Left kidney (tissue), 8 donors: Measurements from ENCODE around the gene INO80D. TPM values are rescaled to one million over a fixed set of nuclear protein-coding genes. Genes with fewer than 3 reads are reported as not detected.
"Not testable (repeated sequence)": the region's sequence is repeated elsewhere in the genome, so short reads cannot be mapped to it uniquely, and the experiment has no call there.

Experiments
- DNase-seq: peaks from one replicate; pipeline ENCODE4 v3.0.0-alpha.2; 2013
- long read RNA-seq, 8 donors: transcript quantifications; one replicate each; lab custom pipeline, GENCODE V29; 2026
- polyA plus RNA-seq: library from polyadenylated mRNA; unstranded; fragments of 120-200 nt; gene quantifications from one replicate; pipeline ENCODE4 v1.2.1, GENCODE V29; 2013; ENCODE audit not compliant: insufficient read length

Gene INO80D, protein sequence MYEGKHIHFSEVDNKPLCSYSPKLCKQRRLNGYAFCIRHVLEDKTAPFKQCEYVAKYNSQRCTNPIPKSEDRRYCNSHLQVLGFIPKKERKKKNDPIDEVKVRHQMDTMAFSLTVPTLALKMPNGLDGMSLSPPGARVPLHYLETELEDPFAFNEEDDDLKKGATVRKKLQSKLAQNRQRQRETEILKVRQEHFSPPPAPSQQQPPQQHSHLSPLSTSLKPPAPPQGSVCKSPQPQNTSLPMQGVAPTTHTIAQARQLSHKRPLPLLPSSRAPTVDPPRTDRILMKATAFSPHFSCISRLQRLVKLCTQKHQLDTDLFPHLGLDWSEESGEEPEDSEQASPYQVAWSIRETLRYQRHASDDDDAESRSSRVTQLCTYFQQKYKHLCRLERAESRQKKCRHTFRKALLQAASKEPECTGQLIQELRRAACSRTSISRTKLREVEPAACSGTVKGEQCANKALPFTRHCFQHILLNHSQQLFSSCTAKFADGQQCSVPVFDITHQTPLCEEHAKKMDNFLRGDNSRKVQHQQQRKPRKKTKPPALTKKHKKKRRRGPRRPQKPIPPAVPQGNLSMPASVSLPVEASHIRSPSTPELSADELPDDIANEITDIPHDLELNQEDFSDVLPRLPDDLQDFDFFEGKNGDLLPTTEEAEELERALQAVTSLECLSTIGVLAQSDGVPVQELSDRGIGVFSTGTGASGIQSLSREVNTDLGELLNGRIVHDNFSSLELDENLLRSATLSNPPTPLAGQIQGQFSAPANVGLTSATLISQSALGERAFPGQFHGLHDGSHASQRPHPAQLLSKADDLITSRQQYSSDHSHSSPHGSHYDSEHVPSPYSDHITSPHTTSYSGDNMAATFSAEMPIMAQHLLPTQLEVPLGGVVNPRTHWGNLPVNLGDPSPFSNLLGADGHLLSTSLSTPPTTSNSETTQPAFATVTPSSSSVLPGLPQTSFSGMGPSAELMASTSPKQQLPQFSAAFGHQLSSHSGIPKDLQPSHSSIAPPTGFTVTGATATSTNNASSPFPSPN
- 12.3 TPM for polyA plus RNA-seq
- long read RNA-seq, donor 1 = 0 reads
- long read RNA-seq, donor 2 = 0 reads
- long read RNA-seq, donor 3 = 0 reads
- long read RNA-seq, donor 4 = 0 reads
- long read RNA-seq, donor 5 = 0 reads
- long read RNA-seq, donor 6 = 0 reads
- long read RNA-seq, donor 7 = 0 reads
- long read RNA-seq, donor 8 = 0 reads

DNA sequence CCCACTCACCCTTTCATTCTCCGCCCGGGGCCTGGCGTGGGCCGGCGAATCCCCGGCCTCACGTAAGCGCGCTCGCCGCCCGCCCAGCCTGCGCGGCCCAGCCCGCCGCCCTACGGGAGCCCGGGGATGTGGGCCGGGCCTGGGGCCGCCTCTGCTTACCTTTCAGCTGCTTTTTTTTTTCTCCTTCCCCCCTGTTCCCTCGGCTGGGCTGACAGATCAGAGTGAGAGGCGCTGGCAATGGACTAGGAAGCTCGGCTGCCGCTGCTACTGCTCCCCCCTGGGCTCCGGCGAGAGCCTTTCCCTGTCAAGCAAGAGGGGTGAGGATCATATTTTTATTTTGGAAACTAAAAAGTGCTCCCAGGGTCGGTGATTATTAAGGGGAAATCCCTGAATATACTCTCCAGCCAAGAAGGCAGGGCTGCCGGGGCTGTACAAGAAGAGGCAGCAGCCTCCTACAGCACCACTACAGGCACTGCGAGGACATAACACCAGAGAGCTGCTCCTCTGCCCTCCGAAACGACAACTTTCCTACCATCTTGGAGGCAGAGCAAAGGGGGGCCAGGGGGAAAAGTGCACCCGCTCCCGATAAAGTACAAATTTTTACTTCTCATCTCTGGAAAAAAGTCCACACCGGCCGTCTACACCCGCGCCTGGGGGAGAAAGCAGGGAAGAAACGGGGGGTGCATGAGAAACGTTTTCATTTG is at the start of gene INO80D:
Gene INO80D, minus strand, starts transcription at position 433 of the 704 bp plus-strand sequence. CDS start 23,158 bp downstream, outside the sequence.
- DNase-seq = peak; percentile 82

DNA sequence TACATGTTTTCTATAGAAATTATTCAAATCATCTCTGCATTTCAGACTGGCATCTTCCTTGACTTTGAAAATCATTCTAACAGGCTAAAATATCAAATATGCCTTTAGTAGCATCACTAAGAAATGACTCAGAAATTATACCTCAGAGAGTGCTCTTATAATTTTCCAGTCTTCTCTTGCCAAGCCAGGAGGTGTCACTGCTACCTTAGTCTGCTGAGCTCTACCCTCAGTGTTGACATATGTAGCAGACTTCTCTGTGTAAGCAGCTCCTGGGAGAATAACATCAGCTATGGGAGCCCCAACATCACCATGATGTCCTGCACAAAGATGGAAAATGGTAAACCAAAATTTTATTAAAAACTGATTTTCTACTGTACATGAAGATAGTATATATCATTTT is 41.7 kb upstream of the INO80D start:
- no peak for DNase-seq

DNA sequence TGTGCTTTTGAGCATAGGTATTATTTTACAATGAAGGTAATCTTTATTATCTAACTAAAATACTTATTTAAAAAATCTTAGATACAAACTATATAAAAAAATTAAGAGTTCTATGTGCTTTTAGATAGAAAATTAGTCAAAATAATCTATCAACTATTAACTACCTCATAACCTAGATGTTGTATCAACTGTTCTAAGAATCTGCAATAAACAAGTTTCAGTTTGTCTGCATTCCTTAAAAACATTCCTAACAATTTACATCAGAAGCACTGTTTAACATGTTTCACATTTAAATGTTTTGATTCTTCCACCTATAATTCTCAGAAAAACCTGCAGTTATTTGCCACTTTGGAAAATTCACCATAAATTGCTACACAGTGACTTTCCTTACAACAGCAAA is 39.9 kb upstream of the INO80D start:
- DNase-seq = no peak

DNA sequence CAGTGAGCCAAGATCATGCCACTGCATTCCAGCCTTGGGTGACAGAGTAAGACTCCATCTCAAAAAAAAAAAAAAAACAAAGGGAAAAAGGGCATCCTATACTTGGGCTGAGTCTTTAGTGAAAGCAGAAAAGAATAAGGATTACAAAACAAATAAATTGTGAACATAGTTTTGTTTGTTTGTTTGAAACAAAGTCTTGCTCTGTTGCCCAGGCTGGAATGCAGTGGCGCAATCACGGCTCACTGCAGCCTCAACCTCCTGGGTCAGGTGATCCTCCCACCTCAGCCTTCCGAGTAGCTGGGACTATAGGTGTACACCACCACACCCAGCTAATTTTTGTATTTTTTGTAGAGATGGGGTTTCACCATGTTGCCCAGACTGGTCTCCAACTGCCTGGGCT is 36.6 kb upstream of the INO80D start:
- DNase-seq = not testable (repeated sequence)

DNA sequence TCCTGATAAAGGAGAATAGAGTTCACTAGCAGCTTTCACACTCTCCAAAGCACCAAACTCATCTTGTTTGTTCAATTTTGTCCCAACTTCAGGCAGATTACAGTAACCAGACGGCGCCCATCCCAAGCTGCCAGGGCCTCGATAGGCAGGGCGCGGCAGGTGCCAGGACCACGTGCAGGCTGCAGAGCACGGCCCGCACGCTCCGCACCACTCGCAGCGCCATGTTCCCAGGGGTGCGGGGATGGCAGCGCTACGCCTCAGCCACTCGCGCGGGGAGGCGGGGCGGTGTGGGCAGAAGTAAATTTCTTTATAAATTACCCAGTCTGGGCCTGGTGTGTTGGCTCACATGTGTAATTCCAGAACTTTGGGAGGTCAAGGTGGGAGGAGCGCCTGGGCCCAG is 30.3 kb upstream of the INO80D start:
- no peak for DNase-seq

DNA sequence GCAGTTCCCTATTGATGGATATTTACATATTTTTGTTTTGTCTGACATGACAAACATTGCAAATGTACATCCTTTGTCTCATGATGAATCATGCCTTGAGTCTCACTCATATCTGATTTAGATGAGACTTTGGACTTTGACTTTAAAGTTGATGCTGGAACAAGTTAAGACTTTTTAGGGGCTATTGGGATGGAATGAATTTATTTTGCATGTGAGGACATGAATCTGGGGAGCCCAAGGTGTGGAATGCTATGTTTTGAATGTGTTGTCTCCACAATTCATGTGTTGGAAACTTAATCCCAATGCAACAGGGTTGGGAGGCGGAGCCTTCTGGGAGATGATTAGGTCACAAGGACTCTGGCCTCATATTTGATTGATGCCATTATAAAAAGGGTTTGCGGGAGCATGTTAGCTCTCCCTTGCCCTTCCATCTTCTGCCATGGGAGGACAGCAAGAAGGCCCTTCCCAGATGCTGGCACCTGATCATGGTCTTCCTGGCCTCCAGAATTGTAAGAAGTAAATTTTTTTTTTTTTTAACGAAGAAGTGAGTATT is 29.1 kb upstream of the INO80D start:
- DNase-seq = no peak

DNA sequence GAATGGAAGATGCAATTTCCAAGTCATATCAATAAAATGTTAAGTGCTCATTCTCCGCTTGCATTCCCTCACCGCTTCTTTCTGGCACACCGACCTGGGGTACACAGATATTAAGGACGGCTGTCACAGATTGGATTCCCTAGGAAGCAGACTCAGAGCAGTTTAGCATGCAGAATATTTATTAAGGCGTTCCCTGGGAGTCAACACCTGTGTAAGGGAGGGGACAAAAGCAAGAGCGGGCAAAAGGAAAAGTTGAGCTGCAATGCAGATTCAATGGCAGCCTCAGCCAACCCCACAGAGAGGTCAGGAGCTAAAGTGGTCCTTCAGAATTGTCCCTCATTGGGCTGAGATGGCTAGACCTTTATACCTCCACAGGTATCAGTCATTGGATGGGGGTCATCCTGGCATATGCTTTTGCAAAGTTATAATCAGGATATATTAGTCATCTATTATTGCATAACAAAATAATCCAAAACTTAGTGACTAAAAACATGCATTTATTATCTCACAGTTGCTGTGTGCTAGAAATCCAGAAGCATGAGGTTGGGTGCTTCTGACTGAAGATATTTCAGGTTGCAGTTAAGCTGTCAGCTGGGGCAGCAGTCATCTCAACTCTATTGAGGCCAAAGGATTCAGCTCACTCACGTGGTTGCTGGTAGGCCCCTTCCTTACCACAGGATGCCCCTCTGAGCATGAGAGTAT is 27.0 kb upstream of the INO80D start:
- DNase-seq = no peak

DNA sequence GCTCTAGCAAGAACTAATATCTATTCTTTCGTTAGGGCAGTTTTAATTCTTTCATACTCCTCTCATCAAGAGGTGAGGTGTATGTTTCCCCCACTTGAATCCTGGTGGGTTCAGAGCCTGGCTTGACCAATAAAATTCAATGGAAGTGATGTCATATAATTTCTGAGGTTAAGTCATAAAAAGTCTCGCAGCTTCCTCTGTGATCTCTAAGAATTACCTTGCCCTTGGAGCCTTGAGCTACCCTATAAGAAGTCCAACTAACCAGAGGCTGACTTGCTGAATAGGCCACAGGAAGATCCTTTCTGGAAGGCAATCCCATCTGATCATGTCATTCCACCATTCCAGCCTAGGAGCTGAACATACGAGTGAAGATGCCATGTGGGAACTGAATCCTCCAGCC is 26.1 kb upstream of the INO80D start:
- no peak for DNase-seq

DNA sequence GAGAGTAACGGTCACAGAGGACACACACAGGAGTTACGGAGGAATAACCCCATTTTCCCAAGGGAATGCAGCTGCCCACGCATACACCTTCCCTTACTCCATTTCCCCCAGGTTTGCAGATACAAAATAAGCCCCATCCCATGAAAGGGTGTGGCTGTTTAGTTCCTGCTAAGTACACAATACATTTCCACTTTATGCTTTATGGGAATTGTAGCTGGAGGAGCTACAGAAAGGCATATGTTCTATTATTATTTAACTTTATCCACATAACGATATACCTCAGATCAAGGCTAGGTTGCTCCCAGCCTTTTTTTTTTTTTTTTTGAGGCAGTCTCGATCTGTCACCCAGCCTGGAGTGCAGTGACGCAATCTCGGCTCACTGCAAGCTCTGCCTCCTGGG is 22.7 kb upstream of the INO80D start:
- no peak for DNase-seq

DNA sequence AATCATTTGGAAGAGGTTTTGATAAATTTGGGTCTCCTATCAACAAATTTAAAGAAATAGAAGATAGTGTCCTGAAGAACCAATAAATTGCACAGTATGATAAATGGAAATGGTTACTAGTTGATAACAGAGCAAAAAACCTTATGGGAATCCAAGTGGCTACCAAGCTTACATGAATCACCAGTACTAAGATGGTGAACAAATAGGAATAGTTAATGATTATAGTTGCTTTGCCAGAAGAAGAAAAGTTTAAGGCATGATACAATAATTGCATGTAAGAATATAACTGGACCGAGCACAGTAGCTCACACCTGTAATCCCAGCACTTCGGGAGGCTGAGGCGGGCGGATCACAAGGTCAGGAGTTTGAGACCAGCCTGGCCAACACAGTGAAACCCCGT is 19.6 kb upstream of the INO80D start:
- no peak for DNase-seq

DNA sequence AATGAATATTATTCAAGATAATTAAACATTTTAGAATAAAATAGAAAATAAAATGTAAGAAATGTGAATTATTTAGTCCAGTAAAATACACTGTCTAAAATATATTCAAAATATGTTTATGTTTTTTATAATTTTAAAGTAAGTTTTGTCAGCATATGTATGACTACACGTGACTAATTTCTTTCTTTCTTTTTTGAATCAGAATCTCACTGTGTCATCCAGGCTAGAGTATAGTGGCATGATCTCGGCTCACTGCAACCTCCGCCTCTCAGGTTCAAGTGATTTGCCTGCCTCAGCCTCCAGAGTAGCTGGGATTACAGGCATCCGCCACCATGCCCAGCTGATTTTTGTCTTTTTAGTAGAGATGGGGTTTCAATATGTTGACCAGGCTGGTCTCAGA is 19.1 kb upstream of the INO80D start:
- no peak for DNase-seq

DNA sequence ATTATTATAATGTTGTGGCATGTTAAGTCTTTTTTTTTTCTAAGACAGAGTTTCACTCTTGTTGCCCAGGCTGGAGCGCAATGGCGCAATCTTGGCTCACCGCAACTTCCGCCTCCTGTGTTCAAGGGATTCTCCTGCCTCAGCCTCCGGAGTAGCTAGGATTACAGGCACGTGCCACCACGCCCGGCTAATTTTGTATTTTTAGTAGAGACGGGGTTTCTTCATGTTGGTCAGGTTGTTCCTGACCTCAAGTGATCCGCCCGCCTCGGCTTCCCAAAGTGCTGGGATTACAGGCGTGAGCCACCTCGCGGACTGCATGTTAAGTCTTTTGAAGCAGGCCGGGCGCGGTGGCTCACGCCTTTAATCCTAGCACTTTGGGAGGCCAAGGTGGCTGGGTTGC is 12.9 kb upstream of the INO80D start:
- not testable (repeated sequence) for DNase-seq

DNA sequence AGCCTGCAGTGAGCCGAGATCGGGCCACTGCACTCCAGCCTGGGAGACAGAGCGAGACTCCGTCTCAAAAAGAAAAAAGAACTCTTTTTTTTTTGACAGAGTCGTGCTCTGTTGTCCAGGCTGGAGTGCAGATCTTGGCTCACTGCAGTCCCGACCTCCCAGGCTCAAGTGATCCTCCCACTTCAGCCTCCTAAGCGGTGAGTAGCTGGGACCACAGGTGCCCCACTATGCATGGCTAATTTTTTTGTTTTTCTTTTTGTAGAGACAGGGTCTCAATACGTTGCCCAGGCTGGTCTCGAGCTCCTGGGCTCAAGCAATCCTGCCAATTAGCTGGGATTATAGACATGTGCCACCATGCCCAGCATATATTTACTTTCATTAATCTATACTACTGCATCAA is 12.5 kb upstream of the INO80D start:
- no peak for DNase-seq

DNA sequence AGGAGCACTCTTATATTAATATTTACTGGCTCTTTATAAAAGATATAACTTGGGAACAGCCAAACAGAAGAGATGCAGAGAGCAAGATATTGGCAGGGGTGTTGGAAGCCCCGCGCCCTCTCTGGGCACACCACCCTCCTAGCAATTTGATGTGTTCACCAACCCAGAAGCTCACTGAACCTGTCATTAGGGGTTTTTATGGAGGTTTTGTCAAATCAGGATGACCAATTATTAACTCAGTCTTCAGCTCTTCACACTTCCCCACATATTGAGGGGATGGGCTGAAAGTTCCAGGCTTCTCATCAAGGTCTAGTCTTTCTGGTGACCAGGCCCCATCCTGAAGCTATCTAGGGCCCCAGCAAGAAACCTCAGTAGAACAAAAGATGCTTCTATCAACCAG is 10.9 kb upstream of the INO80D start:
- DNase-seq = no peak

DNA sequence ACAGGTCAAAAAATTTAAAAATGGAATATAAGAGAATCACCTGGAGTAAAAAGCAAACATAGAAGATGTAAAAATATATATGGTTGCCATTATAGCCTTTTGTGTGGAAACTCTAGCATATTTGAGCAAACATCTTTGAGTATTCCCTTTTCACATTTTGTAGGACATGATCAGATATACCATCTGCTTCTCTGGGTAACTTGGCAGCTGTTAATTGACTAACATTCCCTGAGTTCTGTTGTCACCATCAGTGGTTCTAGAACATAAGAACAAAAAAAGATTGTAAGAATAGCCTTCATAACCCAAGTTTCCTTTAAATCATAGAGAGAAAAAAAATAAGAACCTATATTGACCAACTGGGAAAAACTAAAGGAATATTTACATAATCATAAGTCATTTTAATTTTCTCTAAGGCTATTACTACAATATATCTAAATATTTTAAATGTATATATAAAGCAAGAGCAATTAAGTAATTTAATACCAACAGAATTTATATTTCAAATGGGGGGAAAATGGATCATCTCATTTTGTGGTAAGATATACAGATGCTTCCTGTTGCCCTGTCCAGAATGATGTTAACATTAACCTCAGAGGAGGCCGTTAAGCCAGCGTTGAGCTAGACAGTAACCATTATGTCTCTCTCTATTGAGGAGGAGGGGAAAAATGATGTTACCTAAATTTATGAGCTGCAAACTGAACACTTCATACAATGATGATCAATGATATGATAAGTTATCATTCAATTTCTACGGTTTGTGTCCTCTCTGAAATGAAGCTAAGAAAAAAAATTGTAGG is 9.8 kb upstream of the INO80D start:
- DNase-seq = no peak

DNA sequence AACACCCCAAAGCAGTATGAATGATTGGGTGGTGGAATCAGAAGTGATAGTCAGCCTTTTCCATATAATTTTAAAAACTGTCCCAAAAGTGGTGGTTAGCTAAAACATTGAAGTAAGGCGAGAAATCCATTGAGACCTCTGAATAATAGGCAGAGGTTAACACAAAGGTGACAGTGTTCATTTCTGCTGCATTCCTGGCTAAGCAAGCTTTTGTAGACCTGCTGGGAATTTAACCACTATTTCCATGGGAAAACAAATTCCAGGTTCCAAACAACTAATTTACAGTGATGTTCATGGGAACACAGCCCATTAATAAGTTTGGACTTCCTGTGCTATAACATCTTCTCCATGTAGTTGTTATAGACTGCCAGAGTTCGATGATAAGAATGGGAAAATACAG is 6.3 kb upstream of the INO80D start:
- no peak for DNase-seq

DNA sequence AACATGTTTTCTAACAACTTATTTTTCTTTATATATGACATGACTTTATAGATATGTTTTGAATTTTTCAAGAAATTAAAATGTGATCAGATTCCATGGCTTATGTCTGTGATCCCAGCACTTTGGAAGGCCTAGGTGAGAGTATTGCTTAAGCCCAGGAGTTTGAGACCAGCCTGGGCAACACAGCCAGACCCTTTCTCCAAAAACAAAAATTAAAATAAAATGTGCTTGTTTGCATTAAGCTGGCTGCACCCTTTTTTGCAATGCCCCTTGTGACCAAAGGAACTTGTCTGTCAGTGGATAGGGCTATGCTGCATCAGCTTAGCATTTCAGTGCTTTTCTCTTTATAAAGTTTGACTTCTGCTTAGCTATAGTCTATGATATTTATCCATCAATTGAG is 2.3 kb upstream of the INO80D start:
- no peak for DNase-seq

DNA sequence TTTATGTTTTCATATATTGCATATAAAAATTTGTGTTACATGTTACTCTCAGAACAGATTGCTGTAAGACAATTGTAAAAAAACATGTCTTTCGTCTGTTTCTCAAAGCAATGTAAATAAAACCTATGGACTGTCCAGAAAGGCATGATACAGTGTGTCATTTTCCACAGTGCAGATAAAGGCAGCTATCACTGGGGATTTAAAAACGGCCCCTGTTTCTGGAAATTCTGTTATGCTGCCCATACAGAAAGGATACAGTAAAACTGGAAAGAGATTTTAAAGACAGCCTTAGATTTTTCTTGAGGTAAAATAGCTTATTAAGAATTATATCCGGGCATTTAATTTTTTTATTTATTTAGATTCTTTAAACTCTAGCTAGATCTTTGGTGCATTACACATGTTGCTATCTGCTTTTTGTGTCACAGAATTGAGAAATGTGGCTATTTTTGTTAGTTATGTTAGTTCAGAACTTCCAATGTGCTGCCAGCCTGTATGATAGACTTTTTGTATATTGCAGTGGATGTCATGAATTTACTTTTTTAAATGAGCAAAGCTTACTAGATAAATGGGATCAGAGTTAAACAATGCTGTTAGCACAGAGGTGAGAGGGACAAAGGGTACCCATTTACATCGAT is 859 bp upstream of the INO80D start:
- peak; percentile 22 for DNase-seq

DNA sequence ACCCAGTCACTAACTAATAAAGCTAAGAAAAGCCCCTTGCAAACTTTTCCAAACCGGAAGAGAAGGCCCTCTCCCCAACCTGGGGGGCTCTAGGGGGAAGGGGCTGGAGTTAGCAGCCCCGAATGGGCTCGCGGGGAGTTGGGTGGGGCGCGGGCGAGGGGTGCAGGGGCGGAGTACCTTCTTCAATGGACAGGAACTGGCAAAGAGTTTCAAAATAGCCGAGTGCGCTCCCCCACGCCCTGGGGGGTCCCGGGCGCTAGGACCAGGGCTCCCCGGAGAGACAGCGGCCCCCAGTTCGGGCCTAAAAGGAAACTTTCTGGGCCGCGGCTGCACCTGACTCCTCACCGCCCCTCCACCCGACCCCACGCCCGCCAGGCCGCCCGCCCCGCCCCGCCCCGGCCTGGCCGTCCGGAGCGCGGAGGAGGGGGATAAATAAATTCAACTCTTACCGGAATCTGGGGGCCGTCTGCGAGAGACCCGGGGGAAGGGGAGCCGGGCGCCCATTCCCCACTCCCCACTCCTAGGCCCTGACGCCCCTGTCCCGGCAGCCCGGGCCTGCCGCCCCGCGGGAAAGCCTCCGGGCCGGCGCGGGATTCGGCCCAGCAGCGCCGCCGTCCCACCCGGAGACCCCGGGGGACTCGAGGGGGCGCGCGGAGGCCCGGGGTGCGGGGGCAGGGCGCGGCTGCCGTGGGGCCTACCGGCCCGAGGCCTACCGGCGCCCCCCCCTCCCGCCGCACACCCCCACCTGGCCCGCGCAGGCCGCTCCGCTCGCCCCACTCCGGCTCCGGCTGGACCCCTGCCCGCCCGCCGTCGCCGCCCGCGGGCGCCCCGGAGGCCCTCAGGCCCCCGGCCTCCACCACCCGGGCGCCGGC is 868 bp downstream of the INO80D start:
- peak; percentile 29 for DNase-seq
